Left ventricle myocardium inferior (tissue), 1 donor: ENCODE data around the gene IFIT1B. TPM values are rescaled to one million over a fixed set of nuclear protein-coding genes. Genes with fewer than 3 reads are reported as not detected.
"Not testable (repeated sequence)": the region's sequence is repeated elsewhere in the genome, so short reads cannot be mapped to it uniquely, and the experiment has no call there.

Source experiments
- DNase-seq: peaks from one replicate; pipeline ENCODE4 v3.0.0-alpha.2; 2020
- H3K27ac ChIP-seq: fragments of 200-600 bp; replicated peaks from 2 replicates; pipeline ENCODE4 v1.8.0; 2021
- H3K27me3 ChIP-seq: fragments of 200-600 bp; 2 replicates; pipeline ENCODE4 v1.8.0; 2021; ENCODE audit warnings: low read depth
- H3K36me3 ChIP-seq: fragments of 200-600 bp; 2 replicates; pipeline ENCODE4 v1.8.0; 2021
- H3K4me1 ChIP-seq: fragments of 200-600 bp; 2 replicates; pipeline ENCODE4 v1.8.0; 2021
- H3K4me3 ChIP-seq: fragments of 200-600 bp; 2 replicates; pipeline ENCODE4 v1.8.0; 2021; ENCODE audit warnings: mild to moderate bottlenecking, moderate library complexity
- H3K9me3 ChIP-seq: fragments of 200-600 bp; replicated peaks from 2 replicates; pipeline ENCODE4 v1.8.0; 2021
- intact Hi-C: fragments of 100-400 bp; cut with micrococcal nuclease; formaldehyde crosslinking; loops from one replicate; pipeline ENCODE4 v1.11.0; 2022
- total RNA-seq: library from RNA; stranded (reverse); fragmentation: NEBNext Ultra II Directional; extraction: Animal tissue kit (Norgen Biotek cat#: 25700); gene quantifications from one replicate; pipeline ENCODE4 v1.2.1, GENCODE V29; 2021
- TF ChIP-seq, protein P1 (sequence below): fragments of 200-600 bp; IDR thresholded peaks from 2 replicates; pipeline ENCODE4 v1.8.0; 2021; ENCODE audit warnings: antibody characterized with exemption, mild to moderate bottlenecking, borderline replicate concordance
- donor health status: DM: no; HTN: yes; CAD: no; lungs with severe emphysema.

The IFIT1B gene
- total RNA-seq, 1 donor from 2014 or later = not detected

DNA sequence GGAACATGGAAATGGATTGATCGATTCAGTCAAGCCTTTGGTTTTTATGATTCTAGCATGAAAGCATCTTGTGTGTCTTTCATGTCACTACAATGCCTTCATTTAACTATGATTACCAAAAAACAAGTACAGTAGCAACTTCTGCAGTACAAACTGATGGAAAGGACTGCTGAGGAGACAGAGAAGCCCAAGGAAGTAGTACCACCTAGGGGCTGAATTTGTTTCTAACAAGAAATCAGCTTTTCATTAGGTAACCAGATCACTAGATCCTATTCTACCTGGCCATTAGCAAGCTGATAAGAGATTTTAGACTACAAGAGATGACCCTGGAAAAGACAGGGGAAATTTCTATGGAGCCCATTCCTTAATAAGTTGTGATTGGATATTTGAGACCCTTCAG, 11.4 kb downstream of the IFIT1B start:
- peaks cover 38% of the 10 kb centered on the region for H3K4me1 ChIP-seq
- intact Hi-C loops = no loop called here

DNA sequence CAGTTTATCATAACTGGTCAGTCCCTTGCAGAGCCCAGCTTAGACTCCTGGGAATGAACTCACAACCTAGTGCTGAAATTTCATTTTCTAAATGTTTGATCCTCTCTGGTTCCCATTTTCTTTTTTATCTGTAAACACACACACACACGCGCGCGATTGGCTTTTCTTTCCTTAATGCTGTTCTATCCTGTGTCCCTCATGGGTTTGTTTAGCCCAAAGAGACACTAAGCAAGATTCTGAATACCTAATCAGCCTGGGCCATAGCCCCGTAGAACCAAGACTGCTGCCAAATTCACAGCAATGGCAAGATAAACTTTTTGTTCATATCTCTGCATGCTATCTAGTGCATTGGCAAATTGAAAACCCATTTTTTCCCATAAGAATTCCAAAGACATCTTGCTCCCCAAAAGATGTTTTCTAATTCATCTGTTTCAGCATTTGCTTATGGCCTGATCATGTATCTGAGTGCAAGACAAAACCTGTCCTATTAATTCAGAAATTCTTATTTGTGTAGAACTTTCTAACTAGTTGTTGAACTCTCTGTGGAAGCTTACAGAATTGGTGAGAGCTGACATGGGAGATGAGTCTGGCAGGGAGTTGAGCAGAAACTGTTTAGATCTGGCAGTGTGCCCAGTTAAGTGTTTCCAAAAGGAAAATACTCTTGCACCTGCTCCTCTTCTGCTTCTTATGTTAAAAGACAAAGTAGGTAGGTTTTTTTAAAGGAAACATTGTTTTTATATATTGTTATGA, 12.8 kb downstream of the IFIT1B start:
- Histone ChIP-seq H3K27me3 (no peaks in the 10 kb centered on the region), H3K36me3 (peaks cover under 1% of the 10 kb centered on the region), H3K4me1 (peaks cover 52% of the 10 kb centered on the region), H3K4me3 (no peak overlapping the region), H3K9me3 (no peaks in the 10 kb centered on the region), H3K27ac (peak overlapping the region; percentile 88)
- intact Hi-C loops = no loop called here
- no peak for DNase-seq
- TF ChIP-seq, protein P1, sequence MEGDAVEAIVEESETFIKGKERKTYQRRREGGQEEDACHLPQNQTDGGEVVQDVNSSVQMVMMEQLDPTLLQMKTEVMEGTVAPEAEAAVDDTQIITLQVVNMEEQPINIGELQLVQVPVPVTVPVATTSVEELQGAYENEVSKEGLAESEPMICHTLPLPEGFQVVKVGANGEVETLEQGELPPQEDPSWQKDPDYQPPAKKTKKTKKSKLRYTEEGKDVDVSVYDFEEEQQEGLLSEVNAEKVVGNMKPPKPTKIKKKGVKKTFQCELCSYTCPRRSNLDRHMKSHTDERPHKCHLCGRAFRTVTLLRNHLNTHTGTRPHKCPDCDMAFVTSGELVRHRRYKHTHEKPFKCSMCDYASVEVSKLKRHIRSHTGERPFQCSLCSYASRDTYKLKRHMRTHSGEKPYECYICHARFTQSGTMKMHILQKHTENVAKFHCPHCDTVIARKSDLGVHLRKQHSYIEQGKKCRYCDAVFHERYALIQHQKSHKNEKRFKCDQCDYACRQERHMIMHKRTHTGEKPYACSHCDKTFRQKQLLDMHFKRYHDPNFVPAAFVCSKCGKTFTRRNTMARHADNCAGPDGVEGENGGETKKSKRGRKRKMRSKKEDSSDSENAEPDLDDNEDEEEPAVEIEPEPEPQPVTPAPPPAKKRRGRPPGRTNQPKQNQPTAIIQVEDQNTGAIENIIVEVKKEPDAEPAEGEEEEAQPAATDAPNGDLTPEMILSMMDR = no peak

More for the DNA sequence above, 11.4 kb downstream of the IFIT1B start:
- TF ChIP-seq, protein P1 = peak; percentile 55
- H3K9me3 ChIP-seq = no peaks in the 10 kb centered on the region
- no peak overlapping the region for H3K4me3 ChIP-seq
- H3K27me3 ChIP-seq = no peaks in the 10 kb centered on the region
- no peaks in the 10 kb centered on the region for H3K36me3 ChIP-seq
- DNase-seq = no peak
- no peak overlapping the region for H3K27ac ChIP-seq

DNA sequence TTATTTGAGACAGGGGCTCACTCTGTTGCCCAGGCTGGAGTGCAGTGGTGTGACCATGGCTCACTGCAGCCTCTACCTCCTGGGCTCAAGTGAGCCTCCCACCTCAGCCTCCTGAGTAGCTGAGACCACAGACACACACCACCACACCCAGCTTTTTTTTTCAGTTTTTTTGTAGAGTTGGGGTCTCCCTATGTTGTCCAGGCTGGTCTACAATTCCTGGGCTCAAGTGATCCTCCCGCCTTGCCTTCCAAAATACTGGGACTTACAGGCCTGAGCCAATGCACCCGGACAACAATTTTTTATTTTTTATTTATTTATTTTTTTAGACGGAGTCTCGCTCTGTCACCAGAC, 13.3 kb downstream of the IFIT1B start:
- H3K36me3 ChIP-seq, DNase-seq, H3K27me3 ChIP-seq, H3K9me3 ChIP-seq, H3K4me3 ChIP-seq, intact Hi-C loops: not testable (repeated sequence)
- Histone ChIP-seq H3K27ac (peak overlapping the region; percentile 88), H3K4me1 (peaks cover 53% of the 10 kb centered on the region)

DNA sequence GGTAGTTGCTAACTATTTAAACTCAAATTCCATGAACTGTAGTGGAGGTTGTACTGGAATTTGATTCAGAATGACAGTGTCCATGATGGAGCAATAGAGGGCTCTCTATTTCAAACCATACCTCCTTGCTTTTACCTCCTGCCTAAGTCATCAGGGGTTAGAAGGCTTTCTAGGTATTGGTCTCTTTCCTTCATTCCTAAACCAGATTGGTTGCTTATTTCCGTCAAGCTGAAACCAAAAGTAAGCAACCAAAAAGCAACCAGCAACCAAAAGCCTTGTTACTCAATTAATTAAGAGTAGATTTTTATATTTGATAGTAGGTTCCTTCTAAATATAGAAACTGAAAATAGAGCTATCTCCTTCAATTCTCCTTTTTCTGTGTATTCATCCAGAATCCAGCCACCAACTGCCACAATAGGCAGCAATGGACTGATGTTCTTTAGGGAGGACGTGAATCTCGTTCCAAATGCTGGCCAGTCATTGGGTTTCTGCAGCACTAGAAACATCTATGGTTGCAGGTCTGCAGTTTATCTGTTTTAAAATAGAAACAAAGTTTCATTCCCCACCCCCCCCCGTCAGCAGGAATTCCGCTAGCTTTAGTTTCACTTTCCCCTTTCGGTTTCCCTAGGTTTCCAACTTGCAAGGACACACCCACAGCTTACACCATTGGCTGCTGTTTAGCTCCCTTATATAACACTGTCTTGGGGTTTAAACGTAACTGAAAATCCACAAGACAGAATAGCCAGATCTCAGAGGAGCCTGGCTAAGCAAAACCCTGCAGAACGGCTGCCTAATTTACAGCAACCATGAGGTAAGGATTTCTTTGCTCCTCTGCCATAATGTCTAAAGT, 14.3 kb downstream of the IFIT1B start, which contains the start of gene IFIT1:
IFIT1 (plus strand) TSS at position 717 of the 850 bp plus-strand sequence; CDS start at position 807, 90 bp downstream.
- Histone ChIP-seq H3K36me3 (peaks cover 7% of the 10 kb centered on the region), H3K9me3 (no peaks in the 10 kb centered on the region), H3K4me3 (peak within 1 kb of the TSS; percentile 74), H3K27me3 (no peaks in the 10 kb centered on the region), H3K4me1 (peaks cover 53% of the 10 kb centered on the region), H3K27ac (peak within 1 kb of the TSS; percentile 88)
- intact Hi-C loops = no loop called here
- no peak for DNase-seq
- TF ChIP-seq, protein P1 = no peak

DNA sequence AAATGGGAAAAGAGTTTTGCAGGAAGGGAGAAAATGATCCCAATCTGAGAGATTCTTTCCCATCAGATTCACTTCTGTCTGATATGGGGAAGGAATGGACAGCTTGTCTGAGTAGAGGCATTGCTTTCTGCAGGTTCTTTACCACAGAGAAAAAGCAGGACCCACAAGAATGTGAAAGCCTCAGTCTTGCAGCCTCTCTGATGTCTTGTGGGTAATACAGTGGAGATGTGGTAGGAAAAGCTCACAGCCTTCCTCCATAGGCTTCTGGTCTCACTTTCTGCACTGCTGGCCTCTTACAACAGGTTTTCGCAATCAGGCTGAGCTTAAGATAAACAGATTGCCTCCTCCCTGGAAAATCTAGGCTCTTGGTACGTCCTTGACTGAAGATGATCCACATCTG, 15.1 kb downstream of the IFIT1B start:
- DNase-seq = no peak
- intact Hi-C loops = no loop called here
- H3K36me3 ChIP-seq = peaks cover 7% of the 10 kb centered on the region
- H3K9me3 ChIP-seq = no peaks in the 10 kb centered on the region
- TF ChIP-seq, protein P1 = no peak
- H3K27ac ChIP-seq = peak overlapping the region; percentile 88
- peaks cover 56% of the 10 kb centered on the region for H3K4me1 ChIP-seq
- H3K27me3 ChIP-seq = no peaks in the 10 kb centered on the region
- peak overlapping the region; percentile 74 for H3K4me3 ChIP-seq

DNA sequence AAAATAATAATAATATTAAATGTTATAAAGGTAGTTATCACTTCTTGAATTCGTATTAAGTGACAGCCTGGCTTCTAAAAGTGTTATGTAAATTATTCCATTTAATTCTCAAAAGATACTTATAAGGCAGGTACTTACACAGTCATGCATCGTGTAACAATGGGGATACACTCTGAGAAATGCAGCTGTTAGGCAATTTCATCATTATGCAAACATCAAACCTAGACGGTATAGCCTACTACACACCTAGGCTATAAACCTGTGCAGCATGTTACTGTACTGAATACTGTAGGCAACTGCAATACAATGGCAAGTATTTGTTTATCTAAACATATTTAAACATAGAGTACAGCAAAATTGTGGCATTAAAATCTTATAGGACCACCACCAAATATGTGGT, 16.0 kb downstream of the IFIT1B start:
- TF ChIP-seq, protein P1 = no peak
- H3K36me3 ChIP-seq = peaks cover 7% of the 10 kb centered on the region
- intact Hi-C loops = no loop called here
- H3K4me3 ChIP-seq = peak overlapping the region; percentile 74
- DNase-seq = no peak
- H3K27me3 ChIP-seq = no peaks in the 10 kb centered on the region
- H3K4me1 ChIP-seq = peaks cover 63% of the 10 kb centered on the region
- peak overlapping the region; percentile 88 for H3K27ac ChIP-seq
- H3K9me3 ChIP-seq = no peaks in the 10 kb centered on the region
